RWPE2 (cell line): ENCODE data around the gene MBNL2.

ENCODE experiments used
- ATAC-seq: fragments of 200-7000 bp; cut with Tn5 transposase; 3 replicates; pipeline ENCODE4 v1.9.1; 2021; ENCODE audit warnings: low read depth
- DNase-seq: peaks from one replicate; pipeline ENCODE4 v3.0.0-alpha.2; 2020; ENCODE audit warnings: low spot score
- H3K27ac ChIP-seq: fragments of 450-650 bp; 2 replicates; pipeline ENCODE4 v1.5.1; 2017; ENCODE audit warnings: mild to moderate bottlenecking; ENCODE audit not compliant: poor library complexity, severe bottlenecking
- H3K27me3 ChIP-seq: fragments of 250-450 bp; sonication (Bioruptor Pico); 2 replicates; pipeline ENCODE4 v1.5.1; 2021; ENCODE audit warnings: mild to moderate bottlenecking, moderate library complexity; ENCODE audit not compliant: insufficient read depth, poor library complexity, severe bottlenecking
- H3K36me3 ChIP-seq: fragments of 250-450 bp; sonication (Bioruptor Pico); 2 replicates; pipeline ENCODE4 v1.5.1; 2020; ENCODE audit warnings: low read depth, mild to moderate bottlenecking, moderate library complexity
- H3K4me1 ChIP-seq: fragments of 250-450 bp; sonication (Bioruptor Pico); 2 replicates; pipeline ENCODE4 v1.5.1; 2021; ENCODE audit warnings: mild to moderate bottlenecking, moderate library complexity; ENCODE audit not compliant: insufficient read depth, poor library complexity, severe bottlenecking
- H3K4me3 ChIP-seq: fragments of 250-450 bp; sonication (Bioruptor Pico); 2 replicates; pipeline ENCODE4 v1.5.1; 2021; ENCODE audit warnings: mild to moderate bottlenecking, moderate library complexity; ENCODE audit not compliant: severe bottlenecking
- H3K9me3 ChIP-seq: fragments of 250-450 bp; sonication (Bioruptor Pico); 2 replicates; pipeline ENCODE4 v1.5.1; 2021; ENCODE audit warnings: mild to moderate bottlenecking, moderate library complexity; ENCODE audit not compliant: severe bottlenecking
- CTCF ChIP-seq: fragments of 450-650 bp; IDR thresholded peaks from one replicate; pipeline ENCODE4 v1.5.1; 2017; ENCODE audit warnings: mild to moderate bottlenecking, moderate library complexity; ENCODE audit not compliant: poor library complexity, severe bottlenecking

The MBNL2 gene

GRCh38 chr13:97274829-97275649 is 52.9 kb downstream of the MBNL2 start:
- H3K4me3 ChIP-seq = no peak overlapping the region

GRCh38 chr13:97275776-97276501 is 53.8 kb downstream of the MBNL2 start:
- no peak for ATAC-seq
- no peaks in the 10 kb centered on the region for H3K9me3 ChIP-seq
- peaks cover 26% of the 10 kb centered on the region for H3K36me3 ChIP-seq
- H3K4me3 ChIP-seq = no peak overlapping the region
- no peak for TF ChIP-seq CTCF
- no peaks in the 10 kb centered on the region for H3K27me3 ChIP-seq
- peak overlapping the region; percentile 100 for H3K27ac ChIP-seq
- H3K4me1 ChIP-seq = peaks cover 91% of the 10 kb centered on the region
- no peak for DNase-seq

More at GRCh38 chr13:97274829-97275649, 52.9 kb downstream of the MBNL2 start:
- no peaks in the 10 kb centered on the region for H3K27me3 ChIP-seq
- no peaks in the 10 kb centered on the region for H3K9me3 ChIP-seq
- H3K36me3 ChIP-seq = peaks cover 26% of the 10 kb centered on the region
- peak; percentile 44 for ATAC-seq
- H3K27ac ChIP-seq = peak overlapping the region; percentile 100
- H3K4me1 ChIP-seq = peaks cover 82% of the 10 kb centered on the region
- no peak for DNase-seq
- no peak for TF ChIP-seq CTCF

- no peak for ATAC-seq
- no peak overlapping the region for H3K4me3 ChIP-seq
- H3K36me3 ChIP-seq = peaks cover 26% of the 10 kb centered on the region
- H3K27me3 ChIP-seq = no peaks in the 10 kb centered on the region
- H3K9me3 ChIP-seq = no peaks in the 10 kb centered on the region
- peak overlapping the region; percentile 100 for H3K27ac ChIP-seq
- DNase-seq = no peak
- no peak for TF ChIP-seq CTCF
- peaks cover 94% of the 10 kb centered on the region for H3K4me1 ChIP-seq
These were observed 54.7 kb downstream of the MBNL2 start for GRCh38 chr13:97276862-97277269.

- H3K27ac ChIP-seq = peak overlapping the region; percentile 100
- H3K4me1 ChIP-seq = peaks cover 81% of the 10 kb centered on the region
- peaks cover 26% of the 10 kb centered on the region for H3K36me3 ChIP-seq
- no peak for TF ChIP-seq CTCF
- H3K9me3 ChIP-seq = no peaks in the 10 kb centered on the region
- no peak overlapping the region for H3K4me3 ChIP-seq
- DNase-seq (no peak), ATAC-seq (peak; percentile 61)
- no peaks in the 10 kb centered on the region for H3K27me3 ChIP-seq
These were observed 56.6 kb downstream of the MBNL2 start for GRCh38 chr13:97278435-97279411.
